ENCODE data around the gene TRIM36. TPM values are rescaled to one million over a fixed set of nuclear protein-coding genes. Genes with fewer than 3 reads are reported as not detected.

The TRIM36 gene
- total and polyA plus RNA-seq, 2 donors from 2014 or later, result 0.39 to 1.8 TPM

DNA sequence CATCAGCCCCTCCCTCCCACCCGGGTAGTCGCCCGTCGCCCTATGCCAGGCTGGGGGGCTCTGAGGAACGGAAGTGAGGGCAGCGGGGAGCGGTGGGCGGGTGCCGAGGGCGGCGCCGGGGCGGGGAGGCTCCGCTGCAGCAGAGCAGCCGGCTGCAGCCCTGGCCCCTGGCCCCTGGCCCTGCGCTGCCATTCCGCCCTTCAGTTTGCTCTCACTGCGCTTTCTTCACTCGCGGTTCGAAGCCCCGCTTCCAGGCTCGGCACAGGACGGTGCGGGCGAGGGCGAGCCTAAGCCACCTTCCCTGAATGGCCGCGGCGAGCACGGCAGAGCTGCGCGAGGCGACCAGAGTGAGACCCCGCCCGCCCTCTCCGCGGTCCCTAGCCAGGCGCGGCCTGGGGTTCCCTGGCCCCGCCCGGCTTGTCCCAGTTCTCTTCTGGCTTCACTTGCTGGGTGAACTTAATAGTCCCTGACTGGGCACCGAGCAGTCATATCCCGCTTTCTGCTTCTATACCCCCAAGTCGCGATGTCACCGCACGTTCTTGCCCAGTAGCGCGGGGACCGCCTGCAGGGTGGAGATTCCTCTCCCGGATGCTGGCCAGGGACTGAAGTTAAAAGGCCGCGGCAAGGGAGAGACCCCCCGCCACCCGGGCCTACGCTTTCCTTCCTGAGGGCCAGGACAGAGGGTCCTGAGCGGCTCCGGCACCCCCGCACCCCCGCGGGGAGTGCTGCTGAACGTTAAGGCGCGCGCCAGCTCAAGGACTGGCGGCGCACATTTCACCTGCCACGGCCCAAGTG, 623 bp upstream of the TRIM36 start:
- peaks cover 0 to 2% (median 0%) of the 10 kb centered on the region in 3 donors for H3K4me1 ChIP-seq (ENCODE audit: control insufficient read depth in 2 of 3, insufficient read depth in 2 of 3, low read depth in 1 of 3, low read length in 3 of 3)
- intact Hi-C loops (cut with DNase I), result no loop called here
- no peak overlapping the region for H3K27ac ChIP-seq (ENCODE audit: low read depth in 2 of 2, low read length in 2 of 2)
- FAIRE-seq (no peak), DNase-seq (peak; percentile 48 to 76 (median 68))
- TF ChIP-seq, protein P1, sequence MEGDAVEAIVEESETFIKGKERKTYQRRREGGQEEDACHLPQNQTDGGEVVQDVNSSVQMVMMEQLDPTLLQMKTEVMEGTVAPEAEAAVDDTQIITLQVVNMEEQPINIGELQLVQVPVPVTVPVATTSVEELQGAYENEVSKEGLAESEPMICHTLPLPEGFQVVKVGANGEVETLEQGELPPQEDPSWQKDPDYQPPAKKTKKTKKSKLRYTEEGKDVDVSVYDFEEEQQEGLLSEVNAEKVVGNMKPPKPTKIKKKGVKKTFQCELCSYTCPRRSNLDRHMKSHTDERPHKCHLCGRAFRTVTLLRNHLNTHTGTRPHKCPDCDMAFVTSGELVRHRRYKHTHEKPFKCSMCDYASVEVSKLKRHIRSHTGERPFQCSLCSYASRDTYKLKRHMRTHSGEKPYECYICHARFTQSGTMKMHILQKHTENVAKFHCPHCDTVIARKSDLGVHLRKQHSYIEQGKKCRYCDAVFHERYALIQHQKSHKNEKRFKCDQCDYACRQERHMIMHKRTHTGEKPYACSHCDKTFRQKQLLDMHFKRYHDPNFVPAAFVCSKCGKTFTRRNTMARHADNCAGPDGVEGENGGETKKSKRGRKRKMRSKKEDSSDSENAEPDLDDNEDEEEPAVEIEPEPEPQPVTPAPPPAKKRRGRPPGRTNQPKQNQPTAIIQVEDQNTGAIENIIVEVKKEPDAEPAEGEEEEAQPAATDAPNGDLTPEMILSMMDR (IDR thresholded peaks at IDR 0.05; ENCODE audit: borderline replicate concordance, extremely low read depth, insufficient read depth), result no peak
- H3K9me3 ChIP-seq (ENCODE audit: control insufficient read depth in 2 of 3, insufficient read depth in 1 of 3, low read length in 3 of 3), result peaks cover 0 to 4% (median 0%) of the 10 kb centered on the region in 3 donors
- peak overlapping the region; percentile 51 to 78 (median 52) for H3K4me3 ChIP-seq (ENCODE audit: low read length in 3 of 3)
- H3K9ac ChIP-seq (ENCODE audit: low read length in 3 of 3), result peak overlapping the region in 1 of 3 donors; percentile 40
- H3K36me3 ChIP-seq (ENCODE audit: control insufficient read depth in 2 of 3, insufficient read depth in 3 of 3, low read length in 3 of 3), result no peaks in the 10 kb centered on the region
- H3K27me3 ChIP-seq (ENCODE audit: control insufficient read depth, insufficient read depth, low read length), result peaks cover 13% of the 10 kb centered on the region

DNA sequence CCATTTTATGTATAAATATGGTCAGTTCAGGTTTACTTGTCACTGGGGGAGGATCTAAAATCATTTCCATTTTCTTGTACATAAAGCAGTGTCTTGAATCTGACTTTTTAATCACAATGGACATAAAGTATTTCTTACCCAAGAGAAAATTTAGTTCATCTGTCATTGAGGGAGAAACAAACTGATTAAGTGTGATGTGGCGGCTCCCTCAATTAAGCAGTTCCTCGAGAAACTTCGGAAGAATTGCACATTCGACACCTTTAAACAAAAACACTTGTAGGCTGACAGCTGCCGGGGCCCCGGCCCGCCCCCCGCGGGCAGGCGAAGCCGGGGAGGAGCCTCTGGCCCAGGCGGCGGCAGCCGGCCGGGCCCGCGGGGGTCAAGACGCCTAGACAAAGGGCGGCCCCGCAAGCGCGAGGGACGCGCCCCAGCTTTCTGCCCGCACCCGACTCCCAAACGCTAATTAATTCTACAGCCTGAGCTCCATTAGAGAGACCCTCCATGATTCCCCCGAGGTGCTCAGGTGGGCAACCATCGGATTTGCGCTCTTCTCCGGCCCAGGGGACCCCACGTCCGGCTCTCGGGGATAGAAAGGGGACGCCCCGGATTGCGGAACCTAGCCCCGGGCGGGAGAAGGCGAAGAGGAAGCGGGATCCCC, 750 bp downstream of the TRIM36 start:
- intact Hi-C loops (cut with DNase I), result no loop called here
- TF ChIP-seq, protein P1 (IDR thresholded peaks at IDR 0.05; ENCODE audit: borderline replicate concordance, extremely low read depth, insufficient read depth), result no peak
- Histone ChIP-seq H3K4me3 (ENCODE audit: low read length in 3 of 3) (peak overlapping the region; percentile 51 to 78 (median 60)), H3K27ac (ENCODE audit: low read depth in 2 of 2, low read length in 2 of 2) (no peak overlapping the region), H3K9ac (ENCODE audit: low read length in 3 of 3) (peak overlapping the region in 1 of 3 donors; percentile 7), H3K36me3 (ENCODE audit: control insufficient read depth in 2 of 3, insufficient read depth in 3 of 3, low read length in 3 of 3) (no peaks in the 10 kb centered on the region), H3K4me1 (ENCODE audit: control insufficient read depth in 2 of 3, insufficient read depth in 2 of 3, low read depth in 1 of 3, low read length in 3 of 3) (peaks cover 0 to 2% (median 0%) of the 10 kb centered on the region in 3 donors), H3K9me3 (ENCODE audit: control insufficient read depth in 2 of 3, insufficient read depth in 1 of 3, low read length in 3 of 3) (peaks cover 0 to 4% (median 0%) of the 10 kb centered on the region in 3 donors), H3K27me3 (ENCODE audit: control insufficient read depth, insufficient read depth, low read length) (peaks cover 13% of the 10 kb centered on the region)
- DNase-seq (peak in 2 of 5 donors; percentile 25 to 35), FAIRE-seq (no peak)

DNA sequence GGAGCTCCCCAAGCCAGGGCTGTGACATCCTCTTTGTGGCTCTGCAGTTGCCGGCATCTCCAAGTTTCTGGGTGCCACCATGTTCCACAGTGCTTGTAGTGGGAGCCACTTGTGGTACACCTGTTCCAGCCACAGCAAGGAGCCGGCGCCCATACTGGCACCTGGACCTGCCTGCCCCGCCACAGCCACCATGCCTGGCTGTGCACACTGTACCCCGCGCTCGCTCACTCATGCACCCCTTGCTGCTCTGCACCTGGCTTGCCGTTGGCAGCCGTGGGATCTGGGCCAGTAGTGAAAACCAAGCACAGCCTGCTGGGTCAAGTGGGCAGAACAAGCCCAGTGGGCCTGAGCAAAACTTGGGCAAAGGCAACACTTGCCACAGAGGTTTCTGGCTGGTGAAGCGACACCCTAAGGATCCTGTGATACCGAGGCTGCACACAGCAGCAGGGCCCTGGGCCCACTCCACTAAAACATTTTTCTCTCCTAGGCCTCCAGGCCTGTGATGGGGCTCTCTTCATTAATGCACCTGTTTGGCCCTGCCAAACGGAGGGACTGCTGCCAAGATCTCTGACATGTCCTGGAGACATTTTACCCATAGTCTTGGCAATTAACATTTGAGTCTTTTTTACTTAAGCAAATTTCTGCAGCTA, 2.8 kb downstream of the TRIM36 start:
- Histone ChIP-seq H3K9me3 (ENCODE audit: control insufficient read depth in 2 of 3, insufficient read depth in 1 of 3, low read length in 3 of 3) (peaks cover 0 to 4% (median 0%) of the 10 kb centered on the region in 3 donors), H3K9ac (ENCODE audit: low read length in 3 of 3) (no peak overlapping the region), H3K27ac (ENCODE audit: low read depth in 2 of 2, low read length in 2 of 2) (no peak overlapping the region), H3K4me3 (ENCODE audit: low read length in 3 of 3) (no peak overlapping the region), H3K36me3 (ENCODE audit: control insufficient read depth in 2 of 3, insufficient read depth in 3 of 3, low read length in 3 of 3) (no peaks in the 10 kb centered on the region), H3K27me3 (ENCODE audit: control insufficient read depth, insufficient read depth, low read length) (peaks cover 13% of the 10 kb centered on the region), H3K4me1 (ENCODE audit: control insufficient read depth in 2 of 3, insufficient read depth in 2 of 3, low read depth in 1 of 3, low read length in 3 of 3) (peaks cover 0 to 2% (median 0%) of the 10 kb centered on the region in 3 donors)
- intact Hi-C loops (cut with DNase I), result no loop called here
- DNase-seq (no peak), FAIRE-seq (no peak)
- TF ChIP-seq, protein P1 (IDR thresholded peaks at IDR 0.05; ENCODE audit: borderline replicate concordance, extremely low read depth, insufficient read depth), result no peak

All from kidney (tissue), 14 donors.